SK-N-MC (cell line): Measurements from ENCODE around the gene E2F4.

ENCODE experiments used
- EZH2 ChIP-seq: fragments of 200-600 bp; sonication (generic); IDR thresholded peaks from one replicate; pipeline ENCODE4 v1.6.1; 2017; ENCODE audit warnings: antibody characterized with exemption
- FOXP2 ChIP-seq: optimal IDR thresholded peaks from 2 replicates; pipeline ENCODE3; 2011; ENCODE audit warnings: mild to moderate bottlenecking, moderate library complexity; ENCODE audit not compliant: insufficient read depth; ENCODE audit errors: extremely low read length, control extremely low read depth
- POLR2AphosphoS5 ChIP-seq: IDR thresholded peaks from 2 replicates; pipeline ENCODE4 v1.6.1; 2012; ENCODE audit warnings: mild to moderate bottlenecking, low read depth, low read length, borderline replicate concordance

DNA sequence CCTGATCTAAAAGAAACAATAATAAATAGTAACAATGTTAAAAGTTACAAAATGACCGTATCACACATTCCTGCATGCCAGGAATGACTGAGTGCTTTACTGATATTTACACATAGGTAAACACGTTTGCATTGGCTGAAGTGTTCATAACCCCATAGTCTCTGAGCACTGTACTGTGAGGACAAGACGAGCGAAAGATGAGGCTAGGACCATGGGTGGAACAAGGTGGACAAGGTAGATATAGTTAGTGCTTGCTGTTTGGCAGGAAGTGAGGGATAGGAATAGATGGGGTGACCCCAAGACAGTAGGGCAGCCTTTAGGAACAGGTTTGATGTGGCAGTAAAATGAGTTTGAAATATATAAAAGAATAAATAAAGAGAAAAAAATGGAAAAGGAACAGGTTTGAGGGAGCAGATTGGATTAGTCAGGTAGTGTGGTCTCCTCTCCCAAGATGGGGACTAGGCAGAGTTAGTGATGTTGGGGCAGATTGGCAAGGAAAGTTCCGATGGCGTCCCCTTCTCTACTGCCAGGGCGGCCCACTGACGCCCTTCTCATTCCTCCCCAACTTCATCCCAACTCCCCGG is 452 bp upstream of the E2F4 start:
- TF ChIP-seq POLR2AphosphoS5 = no peak
- TF ChIP-seq EZH2 = no peak
- TF ChIP-seq FOXP2 = no peak
